ENCODE measurements around the gene PRKAG2. TPM values are rescaled to one million over a fixed set of nuclear protein-coding genes. Genes with fewer than 3 reads are reported as not detected.
A peak's percentile ranks its signal among the peaks of the same experiment; 100 is the strongest.

Gene PRKAG2
- total and polyA plus RNA-seq, 4 donors = 3.6 to 25.1 (median 16.8) TPM

GRCh38 chr7:151710646-151711434 is 166.1 kb downstream of the PRKAG2 start (continued):
- TF ChIP-seq CTCF (IDR thresholded peaks at IDR 0.05; ENCODE audit: low read depth, low read length, missing input control) = no peak

- no peak overlapping the region for H3K4me3 ChIP-seq (ENCODE audit: low read depth in 1 of 3, low read length in 3 of 3)
- peaks cover 19 to 35% (median 27%) of the 10 kb centered on the region in 4 donors for H3K4me1 ChIP-seq (ENCODE audit: control insufficient read depth in 4 of 4, insufficient read depth in 4 of 4, low read length in 3 of 4)
- no peaks in the 10 kb centered on the region for H3K36me3 ChIP-seq (ENCODE audit: control insufficient read depth in 4 of 4, insufficient read depth in 3 of 4, low read depth in 1 of 4, low read length in 3 of 4)
- peak overlapping the region; percentile 91 to 95 for H3K27ac ChIP-seq (ENCODE audit: low read depth in 1 of 2, low read length in 2 of 2)
- no peaks in the 10 kb centered on the region for H3K9me3 ChIP-seq (ENCODE audit: control insufficient read depth in 4 of 4, low read length in 3 of 4)
- no peak for TF ChIP-seq TAF1 (conservative IDR thresholded peaks at IDR 0.05)
- TF ChIP-seq GABPA (IDR thresholded peaks at IDR 0.05 in 1 of 2, conservative IDR thresholded peaks at IDR 0.05 in 1 of 2) = no peak
- TF ChIP-seq FOXA1 (IDR thresholded peaks at IDR 0.05) = no peak
- TF ChIP-seq MAX (IDR thresholded peaks at IDR 0.05) = no peak
- TF ChIP-seq SP1 (IDR thresholded peaks at IDR 0.05) = no peak
- TF ChIP-seq ZBTB33 (IDR thresholded peaks at IDR 0.05) = no peak
- no peak for TF ChIP-seq REST (IDR thresholded peaks at IDR 0.05)
- TF ChIP-seq ATF3 (IDR thresholded peaks at IDR 0.05) = no peak
- no peak for TF ChIP-seq EGR1 (IDR thresholded peaks at IDR 0.05; ENCODE audit: low read depth in 2 of 2)
- no peak for TF ChIP-seq RAD21 (IDR thresholded peaks at IDR 0.05)
- no peak for TF ChIP-seq HNF4A (conservative IDR thresholded peaks at IDR 0.05)
- TF ChIP-seq NR2F2 (IDR thresholded peaks at IDR 0.05) = no peak
- no peak for DNase-seq (ENCODE audit: low spot score)
- peak overlapping the region in 1 of 2 donors; percentile 3 for H3K9ac ChIP-seq (ENCODE audit: low read depth in 1 of 2, low read length in 2 of 2)
- 94% methylated on average over 18 of the region's 18 CpGs for WGBS
- no peaks in the 10 kb centered on the region for H3K27me3 ChIP-seq (ENCODE audit: control insufficient read depth in 4 of 4, insufficient read depth in 4 of 4, low read length in 3 of 4)
Measured at GRCh38 chr7:151710121-151710640, 166.7 kb downstream of the PRKAG2 start.
